Neural cell (in vitro differentiated cells): ENCODE data around the gene CPNE4. TPM values are rescaled to one million over a fixed set of nuclear protein-coding genes. Genes with fewer than 3 reads are reported as not detected.

ENCODE experiments used
- H2AFZ ChIP-seq: fragments of 200-600, 300-800 bp; sonication (generic), shearing (Covaris generic); 2 replicates; pipeline ENCODE4 v1.6.0; 2014; ENCODE audit warnings: low read depth, mild to moderate bottlenecking, antibody characterized with exemption, low read length, moderate library complexity
- H3F3A ChIP-seq: fragments of 200-600 bp; shearing (Covaris generic); 2 replicates; pipeline ENCODE4 v1.6.1; 2016; ENCODE audit warnings: mild to moderate bottlenecking, moderate library complexity, mixed read lengths, antibody characterized with exemption, low read length; ENCODE audit not compliant: insufficient read depth, poor library complexity, severe bottlenecking
- H3K27ac ChIP-seq: fragments of 200-600, 300-800 bp; sonication (generic), shearing (Covaris generic); 2 replicates; pipeline ENCODE4 v1.5.1; 2014; ENCODE audit warnings: mild to moderate bottlenecking, low read length, moderate library complexity
- H3K27me3 ChIP-seq: fragments of 300-800, 200-600 bp; sonication (generic), shearing (Covaris generic); 2 replicates; pipeline ENCODE4 v1.6.0; 2014; ENCODE audit warnings: mild to moderate bottlenecking, low read depth, low read length, moderate library complexity; ENCODE audit not compliant: insufficient read depth
- H3K36me3 ChIP-seq: fragments of 300-800, 200-600 bp; sonication (generic), shearing (Covaris generic); 2 replicates; pipeline ENCODE4 v1.5.1; 2014; ENCODE audit warnings: mild to moderate bottlenecking, antibody characterized with exemption, low read length, moderate library complexity; ENCODE audit not compliant: insufficient read depth
- H3K4me2 ChIP-seq: fragments of 300-800, 200-600 bp; sonication (generic), shearing (Covaris generic); 2 replicates; pipeline ENCODE4 v1.6.0; 2014; ENCODE audit warnings: mild to moderate bottlenecking, low read length
- H3K4me3 ChIP-seq: fragments of 300-800, 200-600 bp; sonication (generic), shearing (Covaris generic); 2 replicates; pipeline ENCODE4 v1.5.1; 2014; ENCODE audit warnings: mild to moderate bottlenecking, low read length, moderate library complexity
- H3K79me2 ChIP-seq: fragments of 200-600 bp; shearing (Covaris generic); replicated peaks from 2 replicates; pipeline ENCODE4 v1.6.0; 2014; ENCODE audit warnings: mild to moderate bottlenecking, low read length, moderate library complexity; ENCODE audit not compliant: insufficient read depth
- H3K9ac ChIP-seq: fragments of 300-800, 200-600 bp; sonication (generic), shearing (Covaris generic); 2 replicates; pipeline ENCODE4 v1.6.1; 2016; ENCODE audit warnings: mild to moderate bottlenecking, low read length, mixed read lengths
- H3K9me2 ChIP-seq: fragments of 200-600 bp; shearing (Covaris generic); 2 replicates; pipeline ENCODE4 v1.6.1; 2016; ENCODE audit warnings: mild to moderate bottlenecking, low read length, mixed read lengths; ENCODE audit not compliant: insufficient read depth
- H3K9me3 ChIP-seq: fragments of 200-600, 300-800 bp; sonication (generic), shearing (Covaris generic); 2 replicates; pipeline ENCODE4 v1.6.1; 2016; ENCODE audit warnings: mild to moderate bottlenecking, mixed run types, low read length, moderate library complexity, mixed read lengths
- H4K20me1 ChIP-seq: fragments of 200-600 bp; shearing (Covaris generic); 2 replicates; pipeline ENCODE4 v1.6.1; 2016; ENCODE audit warnings: mild to moderate bottlenecking, mixed run types; ENCODE audit not compliant: insufficient read depth
- EP300 ChIP-seq: fragments of 450-650 bp; conservative IDR thresholded peaks from 2 replicates; pipeline ENCODE4 v1.6.1; 2014; ENCODE audit warnings: antibody characterized with exemption, mild to moderate bottlenecking, moderate library complexity; ENCODE audit not compliant: poor library complexity, severe bottlenecking
- EZH2 ChIP-seq: fragments of 200-600, 300-800 bp; shearing (Covaris generic), sonication (generic); IDR thresholded peaks from 2 replicates; pipeline ENCODE4 v1.6.1; 2014; ENCODE audit warnings: antibody characterized with exemption, low read length, borderline replicate concordance, mild to moderate bottlenecking; ENCODE audit not compliant: insufficient read depth, poor library complexity, severe bottlenecking
- MXI1 ChIP-seq: fragments of 450-650 bp; conservative IDR thresholded peaks from 2 replicates; pipeline ENCODE4 v1.6.1; 2014; ENCODE audit warnings: antibody characterized with exemption, mild to moderate bottlenecking; ENCODE audit not compliant: poor library complexity, severe bottlenecking
- POLR2AphosphoS5 ChIP-seq: IDR thresholded peaks from 2 replicates; pipeline ENCODE4 v1.6.1; 2012
- RAD21 ChIP-seq: fragments of 450-650 bp; conservative IDR thresholded peaks from 2 replicates; pipeline ENCODE4 v1.6.1; 2014; ENCODE audit warnings: antibody characterized with exemption, mild to moderate bottlenecking, moderate library complexity
- SMC3 ChIP-seq: fragments of 450-650 bp; conservative IDR thresholded peaks from 2 replicates; pipeline ENCODE4 v1.6.1; 2014; ENCODE audit warnings: antibody characterized with exemption, mild to moderate bottlenecking, moderate library complexity; ENCODE audit not compliant: poor library complexity
- TAF1 ChIP-seq: IDR thresholded peaks from 2 replicates; pipeline ENCODE4 v1.6.1; 2012; ENCODE audit warnings: low read depth
- polyA plus RNA-seq: library from polyadenylated mRNA; depleted of rRNA; stranded (reverse); fragments of >200 nt; gene quantifications from 2 replicates; pipeline ENCODE4 v1.2.3, GENCODE V29; 2014
- TF ChIP-seq, protein P1 (sequence below): IDR thresholded peaks from 2 replicates; pipeline ENCODE4 v1.6.1; 2012; ENCODE audit warnings: borderline replicate concordance
- TF ChIP-seq, protein P2 (sequence below): fragments of 450-650 bp; IDR thresholded peaks from 2 replicates; pipeline ENCODE4 v1.5.1; 2014; ENCODE audit warnings: antibody characterized with exemption, mild to moderate bottlenecking, moderate library complexity; ENCODE audit not compliant: poor library complexity, severe bottlenecking

Gene CPNE4
- polyA plus RNA-seq, 1 donor from 2014 or later: 0.59 TPM

DNA sequence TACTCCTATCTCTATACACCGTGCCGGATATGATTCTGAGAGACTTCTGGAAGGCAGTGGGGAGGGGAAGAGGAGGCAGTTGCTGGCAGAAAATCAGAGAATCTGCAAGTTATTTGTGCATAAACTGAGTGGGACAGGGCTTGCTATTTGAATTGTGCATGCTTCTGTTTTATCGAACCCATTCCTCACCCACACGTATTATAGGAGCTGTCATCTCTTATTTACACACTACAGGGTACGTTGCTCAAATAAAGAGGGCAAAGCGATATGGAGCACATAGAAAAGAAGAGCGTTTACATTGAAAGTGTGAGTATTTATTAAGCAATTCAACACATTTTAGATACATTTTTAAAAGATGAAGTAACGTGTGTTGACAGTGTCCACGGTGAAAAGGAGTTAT, 191.6 kb downstream of the CPNE4 start:
- Histone ChIP-seq H3K27ac (no peak overlapping the region), H3K4me3 (no peak overlapping the region), H3K9me3 (no peaks in the 10 kb centered on the region), H3K27me3 (no peaks in the 10 kb centered on the region), H2AFZ (no peak overlapping the region), H3F3A (no peaks in the 10 kb centered on the region), H4K20me1 (no peaks in the 10 kb centered on the region), H3K4me2 (no peak overlapping the region), H3K9me2 (no peaks in the 10 kb centered on the region), H3K9ac (no peak overlapping the region), H3K79me2 (no peaks in the 10 kb centered on the region), H3K36me3 (no peaks in the 10 kb centered on the region)
- TF ChIP-seq SMC3: no peak

DNA sequence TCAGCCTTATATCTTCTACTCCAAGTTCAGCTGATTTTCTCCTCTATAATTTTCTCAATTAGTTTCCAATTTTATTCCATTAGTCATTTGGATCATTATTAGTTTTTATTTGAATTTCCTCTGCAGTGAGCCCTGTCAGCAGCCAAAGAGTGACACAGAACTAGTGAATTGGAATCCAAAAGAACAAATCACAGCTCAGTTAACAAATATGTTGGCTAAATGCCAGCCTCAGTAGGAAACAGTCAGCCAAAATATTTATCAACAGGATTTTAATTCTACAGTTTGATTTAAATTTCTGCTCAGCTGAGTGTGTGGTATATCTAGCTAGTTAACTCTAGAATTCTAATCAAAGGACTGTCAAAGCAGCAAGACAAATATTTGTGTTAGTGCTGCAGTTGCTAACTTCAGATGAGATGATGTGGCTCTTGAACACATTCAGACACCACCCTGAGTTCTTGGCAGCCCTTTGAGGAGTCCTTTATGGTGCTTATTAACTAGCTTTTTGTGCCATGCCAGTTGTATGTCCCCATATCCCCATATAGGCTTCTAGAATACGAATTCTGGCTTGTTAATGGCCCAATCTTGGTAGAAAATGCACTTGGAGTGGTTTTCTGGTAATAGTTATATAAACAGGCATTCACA, 194.5 kb downstream of the CPNE4 start:
- no peak overlapping the region for H3K4me2 ChIP-seq
- no peaks in the 10 kb centered on the region for H3K9me2 ChIP-seq
- no peaks in the 10 kb centered on the region for H3K27me3 ChIP-seq
- TF ChIP-seq SMC3 (no peak), TAF1 (no peak), RAD21 (no peak)
- TF ChIP-seq, protein P1, sequence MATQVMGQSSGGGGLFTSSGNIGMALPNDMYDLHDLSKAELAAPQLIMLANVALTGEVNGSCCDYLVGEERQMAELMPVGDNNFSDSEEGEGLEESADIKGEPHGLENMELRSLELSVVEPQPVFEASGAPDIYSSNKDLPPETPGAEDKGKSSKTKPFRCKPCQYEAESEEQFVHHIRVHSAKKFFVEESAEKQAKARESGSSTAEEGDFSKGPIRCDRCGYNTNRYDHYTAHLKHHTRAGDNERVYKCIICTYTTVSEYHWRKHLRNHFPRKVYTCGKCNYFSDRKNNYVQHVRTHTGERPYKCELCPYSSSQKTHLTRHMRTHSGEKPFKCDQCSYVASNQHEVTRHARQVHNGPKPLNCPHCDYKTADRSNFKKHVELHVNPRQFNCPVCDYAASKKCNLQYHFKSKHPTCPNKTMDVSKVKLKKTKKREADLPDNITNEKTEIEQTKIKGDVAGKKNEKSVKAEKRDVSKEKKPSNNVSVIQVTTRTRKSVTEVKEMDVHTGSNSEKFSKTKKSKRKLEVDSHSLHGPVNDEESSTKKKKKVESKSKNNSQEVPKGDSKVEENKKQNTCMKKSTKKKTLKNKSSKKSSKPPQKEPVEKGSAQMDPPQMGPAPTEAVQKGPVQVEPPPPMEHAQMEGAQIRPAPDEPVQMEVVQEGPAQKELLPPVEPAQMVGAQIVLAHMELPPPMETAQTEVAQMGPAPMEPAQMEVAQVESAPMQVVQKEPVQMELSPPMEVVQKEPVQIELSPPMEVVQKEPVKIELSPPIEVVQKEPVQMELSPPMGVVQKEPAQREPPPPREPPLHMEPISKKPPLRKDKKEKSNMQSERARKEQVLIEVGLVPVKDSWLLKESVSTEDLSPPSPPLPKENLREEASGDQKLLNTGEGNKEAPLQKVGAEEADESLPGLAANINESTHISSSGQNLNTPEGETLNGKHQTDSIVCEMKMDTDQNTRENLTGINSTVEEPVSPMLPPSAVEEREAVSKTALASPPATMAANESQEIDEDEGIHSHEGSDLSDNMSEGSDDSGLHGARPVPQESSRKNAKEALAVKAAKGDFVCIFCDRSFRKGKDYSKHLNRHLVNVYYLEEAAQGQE: no peak
- H3K79me2 ChIP-seq: no peaks in the 10 kb centered on the region
- H3K9ac ChIP-seq: no peak overlapping the region
- no peak overlapping the region for H3K27ac ChIP-seq
- no peaks in the 10 kb centered on the region for H4K20me1 ChIP-seq
- H3F3A ChIP-seq: no peaks in the 10 kb centered on the region
- H2AFZ ChIP-seq: no peak overlapping the region
- no peaks in the 10 kb centered on the region for H3K9me3 ChIP-seq
- H3K36me3 ChIP-seq: no peaks in the 10 kb centered on the region
- no peak overlapping the region for H3K4me3 ChIP-seq

DNA sequence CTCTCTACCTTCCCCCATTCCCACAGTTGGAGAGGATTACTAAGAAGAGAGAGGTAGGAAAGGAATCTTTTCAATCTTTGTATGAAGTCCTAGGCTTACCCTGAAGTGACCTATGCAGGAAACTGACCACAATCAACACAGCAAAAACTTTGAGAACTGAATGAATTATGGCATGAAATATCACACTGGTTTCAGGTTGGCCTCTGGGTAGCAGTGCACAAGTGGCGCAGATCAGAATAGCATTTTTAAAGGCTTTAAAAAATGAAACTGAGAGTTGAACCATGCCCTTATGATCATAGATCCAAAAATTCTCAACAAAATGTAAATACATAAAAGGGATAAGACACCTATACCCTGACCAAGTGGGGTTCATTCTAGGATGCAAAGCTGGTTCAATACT, 198.9 kb downstream of the CPNE4 start:
- no peak overlapping the region for H3K27ac ChIP-seq
- H3K36me3 ChIP-seq: no peaks in the 10 kb centered on the region
- TF ChIP-seq TAF1 (no peak), MXI1 (no peak), EZH2 (no peak), EP300 (no peak), POLR2AphosphoS5 (no peak), RAD21 (no peak), SMC3 (no peak)
- TF ChIP-seq, protein P1: no peak
- TF ChIP-seq, protein P2, sequence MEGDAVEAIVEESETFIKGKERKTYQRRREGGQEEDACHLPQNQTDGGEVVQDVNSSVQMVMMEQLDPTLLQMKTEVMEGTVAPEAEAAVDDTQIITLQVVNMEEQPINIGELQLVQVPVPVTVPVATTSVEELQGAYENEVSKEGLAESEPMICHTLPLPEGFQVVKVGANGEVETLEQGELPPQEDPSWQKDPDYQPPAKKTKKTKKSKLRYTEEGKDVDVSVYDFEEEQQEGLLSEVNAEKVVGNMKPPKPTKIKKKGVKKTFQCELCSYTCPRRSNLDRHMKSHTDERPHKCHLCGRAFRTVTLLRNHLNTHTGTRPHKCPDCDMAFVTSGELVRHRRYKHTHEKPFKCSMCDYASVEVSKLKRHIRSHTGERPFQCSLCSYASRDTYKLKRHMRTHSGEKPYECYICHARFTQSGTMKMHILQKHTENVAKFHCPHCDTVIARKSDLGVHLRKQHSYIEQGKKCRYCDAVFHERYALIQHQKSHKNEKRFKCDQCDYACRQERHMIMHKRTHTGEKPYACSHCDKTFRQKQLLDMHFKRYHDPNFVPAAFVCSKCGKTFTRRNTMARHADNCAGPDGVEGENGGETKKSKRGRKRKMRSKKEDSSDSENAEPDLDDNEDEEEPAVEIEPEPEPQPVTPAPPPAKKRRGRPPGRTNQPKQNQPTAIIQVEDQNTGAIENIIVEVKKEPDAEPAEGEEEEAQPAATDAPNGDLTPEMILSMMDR: no peak
- no peak overlapping the region for H3K4me2 ChIP-seq
- no peak overlapping the region for H3K9ac ChIP-seq
- no peak overlapping the region for H2AFZ ChIP-seq
- no peaks in the 10 kb centered on the region for H3K27me3 ChIP-seq
- no peaks in the 10 kb centered on the region for H3K9me2 ChIP-seq
- H3K79me2 ChIP-seq: no peaks in the 10 kb centered on the region
- H3K4me3 ChIP-seq: no peak overlapping the region
- no peaks in the 10 kb centered on the region for H4K20me1 ChIP-seq
- no peaks in the 10 kb centered on the region for H3F3A ChIP-seq
- no peaks in the 10 kb centered on the region for H3K9me3 ChIP-seq
